GM18870 (cell line): ENCODE data around the gene MPZL3.

Experiments
- ATAC-seq: cut with Tn5 transposase; IDR thresholded peaks from one replicate; pipeline ENCODE4 v1.9.1; 2021; ENCODE audit warnings: moderate library complexity; ENCODE audit not compliant: unreplicated experiment

MPZL3 gene

DNA sequence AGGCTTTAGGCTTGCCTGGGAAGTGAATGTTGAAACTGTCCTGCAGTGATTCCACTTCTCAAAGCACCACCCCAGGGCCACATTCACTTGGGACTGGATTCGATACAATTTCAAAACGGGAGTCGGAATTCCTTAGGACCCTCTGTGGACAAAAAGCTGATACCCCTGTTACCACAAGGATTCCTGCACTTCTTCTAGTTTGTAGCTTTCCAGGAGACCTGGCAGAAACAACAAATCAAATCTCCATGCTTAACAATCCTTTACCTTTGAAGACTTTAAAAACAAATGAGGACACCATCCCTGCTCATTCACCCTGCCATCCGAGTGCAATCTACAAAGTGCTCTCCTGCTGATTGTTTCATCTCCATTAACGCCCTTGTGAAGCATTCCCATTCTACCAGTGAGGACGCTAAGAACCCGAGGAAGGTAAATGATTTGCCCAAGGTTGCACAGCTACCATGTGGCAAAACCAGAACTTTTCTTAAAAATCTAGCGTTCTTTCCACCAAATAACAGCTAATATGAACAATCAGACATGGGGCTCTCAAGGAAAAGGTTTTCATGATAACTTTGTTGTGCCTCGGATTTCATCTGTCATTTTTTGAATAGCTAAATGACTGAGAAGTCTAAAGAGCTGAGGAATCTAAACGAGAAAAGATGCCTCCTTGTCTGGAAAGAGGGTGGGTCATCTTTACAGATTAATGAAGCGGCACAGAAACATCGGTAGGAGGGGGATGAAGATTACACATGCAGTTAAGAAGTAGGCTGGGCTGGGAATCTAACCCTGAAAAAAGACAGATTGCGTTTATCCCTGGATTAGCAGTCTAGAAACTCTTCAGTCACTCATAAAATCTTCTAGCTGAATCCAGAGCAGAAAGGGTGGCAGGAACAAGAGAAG lies 12.7 kb upstream of the MPZL3 start:
- no peak for ATAC-seq

DNA sequence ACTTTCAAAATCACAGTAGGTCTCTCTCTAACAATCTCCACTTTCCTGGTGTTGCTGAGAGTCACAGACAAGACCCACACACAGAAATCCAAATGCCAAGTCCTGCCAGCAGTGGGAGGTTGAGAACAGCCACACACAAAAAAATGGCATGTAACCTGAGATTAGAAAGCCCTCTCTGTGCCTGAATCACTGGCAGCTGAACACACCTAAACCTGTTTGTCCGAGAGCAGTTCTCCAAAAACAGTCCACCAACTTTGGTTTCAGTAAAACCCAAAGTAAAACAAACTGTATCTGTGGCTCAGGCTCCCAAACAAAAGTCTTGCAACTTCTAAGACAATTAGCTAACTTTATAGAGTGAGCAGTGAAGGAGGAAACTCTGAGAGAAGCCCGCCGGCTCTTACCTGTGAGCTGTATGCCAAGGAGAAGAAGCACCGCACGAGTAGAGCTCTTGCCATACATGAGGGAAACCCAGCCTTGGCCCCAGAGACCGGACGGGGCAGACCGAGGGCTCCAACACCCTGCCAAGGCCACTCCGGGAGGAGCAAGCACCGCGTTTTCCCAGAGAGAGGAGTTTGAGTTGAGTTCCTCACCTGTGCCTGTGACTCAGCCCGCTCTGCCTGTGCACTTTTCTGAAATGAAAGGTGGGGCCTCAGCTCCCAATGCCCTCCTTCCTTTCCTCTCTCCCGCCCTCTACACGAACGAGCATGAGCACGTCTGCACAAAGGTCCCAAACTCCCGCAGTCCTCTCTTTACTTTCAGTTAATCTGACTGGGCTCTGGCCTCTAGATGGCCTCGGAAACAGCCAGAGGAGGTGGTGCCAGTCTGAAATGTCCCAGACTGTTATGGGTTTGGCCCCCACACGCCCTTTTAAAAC lies 11.8 kb upstream of the MPZL3 start, which contains the start of gene MPZL2:
Gene MPZL2, minus strand, starts transcription at position 603 of the 874 bp plus-strand sequence. Its CDS starts 144 bp downstream, at position 459.
- no peak for ATAC-seq

DNA sequence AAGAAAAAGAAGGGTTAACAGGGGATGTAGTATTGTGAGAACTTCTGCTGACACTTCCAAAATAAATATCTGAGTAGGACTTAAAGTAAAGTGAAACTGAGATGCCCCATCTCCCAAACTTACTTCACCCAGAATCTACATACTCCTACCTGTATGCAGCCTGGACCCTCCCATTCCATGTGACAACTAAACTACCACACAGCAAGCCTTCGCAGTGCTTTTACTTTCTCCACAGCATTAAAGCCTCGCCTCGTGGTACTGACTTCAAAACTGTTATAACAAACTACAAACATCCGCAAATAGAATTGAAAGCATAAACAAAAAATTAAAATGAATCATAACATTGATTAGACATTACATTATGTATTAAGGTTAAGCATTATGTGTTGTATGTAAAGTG lies 10.9 kb upstream of the MPZL3 start:
- ATAC-seq: no peak

DNA sequence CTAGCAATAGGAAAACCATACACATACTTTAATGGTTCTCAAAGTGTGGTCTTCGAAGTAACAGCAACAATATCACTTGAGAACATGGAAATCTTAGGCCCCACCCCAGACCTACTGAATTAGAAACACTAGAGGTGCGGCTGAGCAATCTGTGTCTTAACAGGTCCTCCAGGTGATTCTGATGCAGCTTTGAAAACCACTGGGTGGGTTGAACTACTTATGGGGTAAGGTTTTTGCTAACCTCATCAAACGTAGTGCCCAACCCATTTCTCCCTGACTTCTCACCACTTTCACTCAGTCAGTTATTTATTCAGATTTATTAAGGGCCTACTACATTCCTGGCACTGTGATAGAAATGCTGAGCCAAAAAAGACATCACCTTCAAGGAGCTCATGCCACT lies 8.2 kb upstream of the MPZL3 start:
- no peak for ATAC-seq

DNA sequence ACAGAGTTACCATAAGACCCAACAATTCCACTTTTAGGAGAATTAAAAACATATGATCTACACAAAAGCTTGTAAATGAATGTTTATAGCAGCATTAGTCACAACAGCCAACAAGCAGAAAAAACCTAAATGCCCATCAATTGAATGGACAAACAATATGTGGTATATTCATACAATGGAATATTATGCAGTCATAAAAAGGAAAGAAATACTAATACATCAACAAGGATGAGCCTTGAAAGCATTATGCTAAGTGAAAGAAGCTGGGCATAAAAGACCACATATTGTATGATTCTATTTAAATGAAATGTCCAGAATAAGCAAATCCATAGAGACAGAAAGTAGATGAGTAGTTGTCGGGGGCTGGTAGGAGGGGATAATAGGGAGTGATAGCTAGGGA lies 7.0 kb upstream of the MPZL3 start:
- ATAC-seq: no peak

DNA sequence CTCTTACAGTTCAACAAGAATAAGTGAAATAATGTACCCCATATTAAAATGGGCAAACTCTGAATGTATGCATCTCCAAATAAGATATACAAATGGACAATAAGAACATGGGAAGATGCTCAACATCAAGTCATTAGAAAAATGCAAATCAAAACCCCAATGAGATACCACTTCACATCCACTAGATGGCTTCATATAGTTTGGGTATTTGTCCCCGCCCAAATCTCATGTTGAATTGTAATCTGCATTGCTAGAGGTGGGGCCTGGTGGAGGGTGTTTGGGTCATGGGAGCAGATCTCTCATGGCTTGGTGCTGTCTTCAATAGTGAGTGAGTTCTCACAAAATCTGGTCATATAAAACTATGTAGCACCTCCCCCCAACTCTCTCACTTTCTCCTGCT lies 6.2 kb upstream of the MPZL3 start:
- ATAC-seq: no peak

DNA sequence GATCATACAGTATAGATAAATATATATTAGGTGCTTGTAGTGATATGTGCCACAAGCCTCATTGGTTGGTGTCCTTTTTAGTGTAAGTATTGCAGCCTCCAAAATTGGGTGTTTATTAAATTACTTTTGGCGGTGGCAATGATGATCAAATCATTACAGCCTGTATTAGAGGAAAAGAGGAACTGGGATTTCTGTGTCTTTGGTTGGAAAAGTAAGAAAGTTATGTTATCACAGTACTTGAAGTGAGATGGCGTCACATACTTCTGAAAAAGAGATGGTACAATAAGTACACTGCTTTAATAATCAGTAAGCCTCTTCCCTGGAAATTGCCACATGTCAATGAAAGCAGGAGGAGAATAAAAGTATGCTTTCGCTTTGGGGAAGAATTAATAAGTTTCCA lies 523 bp upstream of the MPZL3 start:
- ATAC-seq: no peak

DNA sequence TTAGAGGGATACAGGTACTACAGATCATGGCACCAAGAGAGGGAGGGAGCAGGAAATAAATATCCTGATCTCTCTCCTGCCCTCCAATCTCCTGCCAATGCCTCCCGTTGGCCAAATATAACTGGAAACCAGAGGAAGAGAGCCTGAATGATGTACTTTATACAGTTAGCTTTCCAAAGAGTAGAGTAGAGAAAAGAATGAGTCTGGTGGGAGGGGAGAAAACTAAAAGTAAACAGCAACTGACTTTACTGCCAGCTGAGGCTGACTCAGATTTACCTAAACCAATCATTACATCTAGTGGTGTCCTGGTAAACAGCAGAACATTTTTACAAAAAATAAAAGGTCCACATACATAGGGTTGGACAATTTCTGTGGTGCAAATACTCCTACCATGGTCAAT lies 5.1 kb downstream of the MPZL3 start:
- ATAC-seq: no peak

DNA sequence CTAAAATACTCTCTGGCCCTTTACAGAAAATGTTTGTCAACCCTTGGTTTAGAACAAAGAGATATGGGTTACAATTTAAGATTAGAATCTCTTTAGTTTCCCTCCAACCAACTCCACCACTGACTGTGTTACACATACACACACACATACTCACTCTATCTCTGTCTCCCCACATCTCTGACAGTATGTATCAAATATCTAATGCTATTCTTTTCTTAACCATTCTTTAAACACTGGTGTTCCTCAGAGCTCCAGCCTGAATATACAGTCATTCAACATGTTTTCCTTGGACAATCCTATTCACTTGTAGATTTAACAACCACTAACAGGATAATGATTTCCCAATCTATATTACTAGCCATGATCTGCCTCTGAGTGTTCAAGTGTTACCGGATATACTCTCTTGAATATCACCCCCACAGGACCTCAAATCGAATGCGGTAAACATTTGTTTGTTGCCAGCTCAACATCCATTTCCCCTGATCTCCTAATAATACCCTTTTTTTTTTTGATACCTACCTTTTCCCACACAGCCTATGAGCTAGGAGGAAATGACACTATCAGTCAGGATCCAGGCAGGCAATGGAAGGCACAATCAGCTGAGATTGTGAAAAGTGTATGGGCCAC lies 6.1 kb downstream of the MPZL3 start:
- ATAC-seq: no peak

DNA sequence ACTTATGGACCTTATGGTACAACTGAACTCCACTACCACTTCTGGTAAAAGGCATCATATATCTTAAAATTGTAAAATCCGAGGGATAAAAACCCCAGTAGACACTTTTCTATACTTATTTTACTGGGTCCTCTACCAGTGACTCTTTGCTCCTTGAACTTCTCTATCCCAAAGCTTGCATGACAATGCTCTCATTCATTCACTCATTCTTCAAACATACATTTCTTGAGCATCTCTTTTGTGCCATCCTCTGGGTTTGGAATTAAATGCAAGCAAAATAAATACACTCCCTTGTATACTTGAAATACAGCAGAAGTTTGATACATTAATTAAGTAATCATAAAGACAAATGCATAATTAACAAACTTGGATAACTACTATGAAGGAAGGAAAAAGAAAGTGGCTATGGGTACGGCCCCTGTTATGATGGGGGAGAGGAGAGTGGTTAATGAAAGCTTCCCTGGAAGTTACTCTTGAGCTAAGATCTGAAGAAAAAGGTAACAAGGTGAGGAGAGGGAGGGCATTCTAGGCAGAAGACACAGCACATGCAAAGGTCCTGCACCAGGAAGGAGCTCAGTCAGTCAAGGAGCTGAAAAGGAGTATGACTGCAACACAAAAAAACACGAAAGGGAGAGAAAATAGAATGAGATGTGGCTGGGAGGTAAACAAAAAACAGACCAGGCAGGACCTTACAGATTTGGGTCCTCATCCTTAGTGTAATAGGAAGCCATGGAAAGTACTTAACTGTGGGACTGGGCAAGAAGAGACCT lies 8.0 kb downstream of the MPZL3 start:
- no peak for ATAC-seq

DNA sequence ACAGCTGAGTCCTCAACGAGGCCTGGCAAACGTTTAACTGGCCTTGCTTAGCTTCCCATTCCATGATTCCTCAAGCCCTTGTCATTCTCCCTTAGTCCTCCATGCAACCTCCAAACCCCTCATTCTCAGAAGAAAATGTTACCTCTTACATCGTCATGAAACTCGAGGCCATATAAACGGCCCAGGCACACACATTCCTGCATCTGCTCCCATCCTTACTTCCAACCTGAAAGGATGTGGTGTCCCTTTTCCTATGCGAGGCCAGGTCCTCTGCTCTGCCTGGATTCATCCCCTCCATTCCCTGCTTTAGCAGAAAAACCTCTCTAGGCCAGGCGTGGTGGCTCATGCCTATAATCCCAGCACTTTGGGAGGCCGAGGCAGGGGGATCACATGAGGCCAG lies 9.0 kb downstream of the MPZL3 start:
- no peak for ATAC-seq

DNA sequence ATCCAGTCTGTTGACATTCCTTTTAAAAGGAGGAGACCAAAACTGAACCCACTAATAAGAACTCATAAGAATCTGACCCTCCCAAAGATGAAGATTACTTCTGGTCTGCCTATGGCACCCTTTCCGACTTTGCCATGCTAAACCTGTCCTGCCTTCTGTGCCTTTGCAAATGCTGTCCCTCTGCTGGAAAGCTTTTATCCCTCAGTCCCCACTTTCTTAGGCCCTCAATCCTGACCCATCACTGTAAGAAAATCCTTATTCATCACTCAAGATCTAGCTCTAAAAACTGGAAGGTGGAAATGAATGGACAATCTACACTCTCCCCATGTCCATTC lies 10.4 kb downstream of the MPZL3 start:
- peak; percentile 13 for ATAC-seq

DNA sequence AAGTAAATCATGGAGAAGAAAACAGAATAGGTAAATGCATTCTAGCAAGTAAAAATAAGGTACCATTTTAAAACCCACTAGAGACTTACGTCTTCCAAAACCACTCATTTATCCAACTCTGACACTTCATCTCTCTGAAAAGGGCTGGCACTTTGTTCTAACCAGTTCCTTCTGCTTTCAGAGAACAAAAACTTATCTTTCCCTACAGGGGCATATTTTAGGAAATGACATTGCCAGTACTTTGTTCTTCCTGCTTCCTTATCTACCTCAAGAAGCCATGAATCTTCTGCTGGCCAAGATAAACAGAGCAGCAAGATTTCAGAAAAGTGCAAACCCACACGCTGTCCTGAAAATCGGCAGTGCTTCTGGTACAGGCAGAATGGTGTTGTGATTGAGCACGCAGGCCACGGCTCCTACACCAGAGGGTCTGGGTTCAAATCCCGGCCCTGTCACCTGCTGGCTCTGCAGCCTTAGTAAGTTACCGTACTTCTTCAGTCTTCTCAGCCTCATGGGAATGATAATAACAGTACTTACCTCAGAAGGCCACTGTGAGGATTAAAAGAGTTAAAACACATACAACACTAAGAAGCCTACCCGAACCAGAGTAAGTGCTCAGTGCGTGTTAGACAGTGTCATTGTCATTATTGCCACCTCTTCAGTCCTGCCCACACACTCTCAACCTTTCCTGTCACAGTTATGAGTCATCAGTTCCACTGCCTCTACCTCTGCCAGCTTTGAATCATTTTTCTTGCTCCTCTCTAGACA lies 11.0 kb downstream of the MPZL3 start:
- ATAC-seq: peak; percentile 87

DNA sequence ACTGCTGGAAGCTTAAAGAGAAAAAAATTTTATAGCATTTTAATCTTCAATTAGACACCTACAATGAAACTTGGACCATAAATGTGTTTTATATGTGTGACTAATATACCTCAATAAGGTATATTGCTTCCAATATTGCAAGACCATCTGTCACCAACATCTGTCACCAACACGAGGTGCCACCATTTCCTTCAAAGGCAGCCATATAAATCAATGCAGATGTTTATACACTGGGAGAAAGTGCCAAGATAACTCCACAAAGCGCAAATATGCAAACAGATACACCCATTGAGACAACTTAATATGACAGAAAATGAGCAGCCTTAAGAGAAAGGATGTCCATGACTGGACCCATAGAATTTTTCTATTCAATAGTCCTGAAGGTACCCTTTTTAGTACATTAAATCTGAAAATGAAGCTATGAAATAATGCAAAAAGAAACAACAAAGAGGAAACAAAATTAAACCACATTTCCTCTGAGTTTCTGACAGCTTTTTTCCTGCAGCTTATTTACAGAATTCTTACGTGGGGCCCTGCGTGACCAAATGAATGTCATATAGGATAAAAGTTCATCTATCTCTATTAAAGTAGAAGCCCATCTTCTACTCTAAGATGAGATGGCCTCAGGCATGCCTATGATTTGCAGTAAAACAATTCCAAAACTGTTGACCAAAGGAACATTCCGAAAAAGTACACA lies 12.5 kb downstream of the MPZL3 start:
- ATAC-seq: no peak

DNA sequence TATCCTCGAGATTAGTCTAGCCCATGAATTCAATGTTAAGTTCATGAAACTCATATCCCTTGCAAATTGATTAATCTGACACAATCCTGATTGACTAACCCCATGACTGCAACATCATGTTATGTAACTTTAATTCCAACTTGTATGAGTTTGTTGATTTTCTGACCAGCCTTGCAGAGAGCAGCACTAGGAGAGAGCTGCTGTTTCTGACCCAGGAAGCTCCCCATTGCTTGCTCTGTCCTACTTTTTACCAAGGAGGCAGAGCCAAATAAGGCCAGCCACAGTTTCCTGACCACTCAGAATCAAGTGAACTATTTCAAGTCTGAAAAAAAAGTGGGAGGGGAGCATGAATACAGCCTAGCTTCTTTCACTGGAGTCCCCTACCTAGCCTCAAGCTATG lies 13.2 kb downstream of the MPZL3 start:
- ATAC-seq: no peak

DNA sequence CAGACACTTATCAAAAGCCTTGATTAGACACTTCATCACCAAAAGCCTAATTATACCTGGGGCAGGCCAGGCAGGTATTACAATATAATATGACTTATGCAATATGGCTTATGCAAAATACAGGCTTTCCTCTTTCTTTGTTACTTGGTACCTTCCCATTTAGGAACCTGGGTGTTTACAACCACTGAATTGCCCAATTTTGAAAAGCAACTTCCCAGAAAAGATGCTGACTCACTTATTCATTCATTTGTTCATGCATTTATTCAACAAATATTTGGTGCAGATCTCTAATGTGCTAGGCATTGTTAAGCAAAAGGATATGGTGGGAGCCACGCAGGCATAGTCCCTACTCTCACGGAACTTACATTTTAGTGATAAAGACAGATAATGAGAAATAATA lies 13.7 kb downstream of the MPZL3 start:
- no peak for ATAC-seq

DNA sequence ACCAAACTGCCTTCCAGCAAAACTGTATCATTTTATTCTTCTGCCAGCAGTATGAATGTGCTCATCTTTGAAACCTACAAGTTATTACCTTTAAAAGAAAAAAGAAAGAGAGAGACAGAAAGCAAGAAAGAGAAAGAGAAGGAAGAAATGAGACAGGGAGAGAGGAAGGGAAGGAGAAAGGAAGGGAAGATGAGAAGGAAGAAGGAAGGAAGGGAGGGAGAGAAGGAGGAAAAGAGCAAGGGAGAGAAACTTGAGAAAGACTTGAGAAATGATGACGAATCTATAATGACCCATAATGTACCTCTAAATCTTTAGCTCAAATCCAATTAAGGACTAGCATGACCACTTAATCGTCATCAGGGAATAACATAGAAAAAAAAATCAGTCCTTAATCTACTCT lies 16.0 kb downstream of the MPZL3 start:
- ATAC-seq: no peak

DNA sequence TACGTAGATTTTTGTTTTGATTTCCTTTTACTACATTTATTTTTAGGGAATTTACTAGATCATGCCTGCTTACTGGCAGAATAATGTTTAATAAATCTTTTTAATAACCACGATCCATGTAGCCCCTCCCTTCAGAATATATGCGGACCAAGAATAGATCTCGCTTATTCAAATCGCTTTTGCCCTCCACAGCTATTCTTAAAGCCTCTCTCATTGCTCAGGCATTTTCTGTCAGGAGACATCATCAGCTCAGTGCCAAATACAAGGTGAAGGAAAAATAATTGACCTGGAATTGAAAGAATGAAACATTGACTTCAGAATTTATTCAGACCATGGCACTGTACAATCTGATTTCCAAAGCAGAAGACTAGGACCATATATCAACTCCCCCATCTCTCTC lies 17.3 kb downstream of the MPZL3 start:
- no peak for ATAC-seq

DNA sequence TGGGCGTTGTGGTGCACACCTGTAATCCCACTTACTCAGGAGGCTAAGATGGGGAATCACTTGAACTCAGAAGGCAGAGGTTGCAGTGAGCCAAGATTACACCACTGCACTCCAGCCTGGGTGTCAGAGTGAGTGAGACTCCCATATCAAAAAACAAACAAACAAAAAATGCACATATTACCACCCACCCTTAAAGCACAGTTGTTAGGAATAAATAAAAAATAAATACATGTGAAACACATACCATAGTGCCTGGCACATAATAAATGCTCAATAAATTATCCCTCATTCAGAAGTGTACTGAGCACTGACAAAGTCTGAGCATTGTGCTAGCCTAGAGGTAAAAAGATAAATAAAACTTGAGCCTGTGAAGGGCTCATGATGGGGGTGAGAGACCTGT lies 18.3 kb downstream of the MPZL3 start:
- no peak for ATAC-seq

DNA sequence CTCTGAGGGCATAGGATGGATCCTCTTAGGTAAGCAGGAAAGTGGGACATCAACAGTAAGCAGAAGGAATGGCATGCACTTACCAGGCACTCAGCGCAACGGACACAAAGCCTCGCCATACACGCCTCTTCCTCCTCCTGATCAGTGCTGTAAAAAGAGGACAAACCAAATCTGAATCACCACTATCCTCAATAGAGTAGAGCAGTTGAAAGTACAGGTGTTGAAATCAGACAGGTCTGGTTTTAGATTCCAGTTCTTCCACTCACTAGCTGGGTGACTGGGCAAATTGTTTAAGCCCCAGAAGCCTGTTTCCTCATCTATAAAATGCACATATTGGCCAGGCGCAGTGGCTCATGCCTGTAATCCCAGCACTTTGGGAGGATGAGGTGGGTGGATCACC lies 18.8 kb downstream of the MPZL3 start:
- no peak for ATAC-seq
